Pancreas (tissue), 10 donors: ENCODE measurements around the gene TRPM3. TPM values are rescaled to one million over a fixed set of nuclear protein-coding genes. Genes with fewer than 3 reads are reported as not detected.

Experiments used
- ATAC-seq, 4 donors: fragments of 200-7000 bp; cut with Tn5 transposase; one replicate each; pipeline versions ENCODE4 v1.8.0 to v1.9.1; 2020; ENCODE audit warnings: mild to moderate bottlenecking in 4 of 4, moderate library complexity in 4 of 4
- DNase-seq, 6 donors: peaks; one replicate each; pipeline ENCODE4 v3.0.0-alpha.2; 2020
- FAIRE-seq: peaks from 2 replicates; lab custom pipeline; 2012; peaks lifted over from hg19 to GRCh38; lab: Jason Lieb, UNC
- H3K27ac ChIP-seq, 4 donors: fragments of 200-600 bp; sonication (generic); 1 replicate in 3 of 4; 2 replicates in 1 of 4; pipeline versions ENCODE4 v1.5.0 to v1.8.0; 2020
- H3K27me3 ChIP-seq, 4 donors: fragments of 200-600 bp; one replicate each; pipeline ENCODE4 v1.8.0; 2021
- H3K36me3 ChIP-seq, 3 donors: fragments of 200-600 bp; sonication (generic) in 1 of 3; one replicate each; pipeline versions ENCODE4 v1.5.0 to v1.8.0; 2020 to 2021
- H3K4me1 ChIP-seq, 3 donors: fragments of 200-600 bp; one replicate each; pipeline ENCODE4 v1.8.0; 2021
- H3K4me3 ChIP-seq, 4 donors: fragments of 200-600 bp; sonication (generic) in 2 of 4; one replicate each; pipeline versions ENCODE4 v1.5.0 to v1.8.0; 2020 to 2021
- H3K9me3 ChIP-seq, 4 donors: fragments of 200-600 bp; one replicate each; pipeline ENCODE4 v1.8.0; 2021
- CTCF ChIP-seq, 4 donors: fragments of 200-600 bp; sonication (generic) in 3 of 4; IDR thresholded peaks; one replicate each; pipeline versions ENCODE4 v1.5.0 to v1.8.0; 2021; ENCODE audit warnings: antibody characterized with exemption in 4 of 4
- WGBS, 2 donors: extraction: QIAGEN DNeasy Blood & Tissue Kit; methylation state at CpG; one replicate each; pipeline ENCODE4 v1.1.7; 2013; 5-methylcytosine and 5-hydroxymethylcytosine counted together
- intact Hi-C, 3 donors: fragments of 100-400 bp; cut with DNase I; formaldehyde crosslinking; loops; one replicate each; pipeline versions ENCODE4 v1.11.1 to v1.14.2; 2022
- polyA plus RNA-seq, 2 donors: library from polyadenylated mRNA; stranded (reverse); fragments of 200-250 nt; gene quantifications; one replicate each; pipeline ENCODE4 v1.2.3, GENCODE V29; 2013
- total RNA-seq, 6 donors: library from RNA; stranded (reverse); fragmentation: NEBNext Ultra II Directional in 4 of 6; extraction: Animal tissue kit (Norgen Biotek cat#: 25700) in 4 of 6; gene quantifications; one replicate each; pipeline versions ENCODE4 v1.2.1 to v1.2.4, GENCODE V29; 2021 to 2023
- donor health status: healthy with polysubstance abuse.
- donor health status: DM: no; HTN: no; CAD: no; lungs with moderate emphysema.
- donor health status: DM: no; HTN: no; CAD: no.
- donor health status: control.
- donor health status: control.
- donor health status: Bipolar disorder and iron deficiency.
- donor health status: DM: yes; HTN: yes; CAD: no.
- donor health status: DM: no; HTN: no; CAD: no.
- donor health status: DM: no; HTN: no; CAD: no.
- donor health status: DM: yes; HTN: yes; CAD: no.

The TRPM3 gene
- total and polyA plus RNA-seq, 8 donors: 0.22 to 1.9 (median 0.76) TPM

DNA sequence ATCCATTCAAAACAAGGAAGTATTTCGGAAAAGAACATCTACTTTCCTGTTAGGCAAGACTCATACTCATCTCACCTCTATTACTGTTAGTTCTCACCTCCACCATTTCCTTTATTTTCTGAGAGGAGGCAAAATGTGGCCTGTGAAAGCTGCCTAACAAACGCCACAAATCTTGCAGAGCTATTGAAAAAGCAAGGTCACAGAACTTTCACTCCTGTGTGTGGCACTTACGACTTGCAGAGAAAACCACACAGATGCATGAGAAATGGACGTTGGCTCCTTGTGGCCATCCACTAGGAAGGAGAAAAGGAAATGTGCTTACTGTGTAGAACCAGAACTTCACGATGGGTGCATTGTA lies 511.2 kb downstream of the TRPM3 start:
- no peak for TF ChIP-seq CTCF (IDR thresholded peaks at IDR 0.05)
- Histone ChIP-seq H3K9me3 (no peaks in the 10 kb centered on the region), H3K27ac (no peak overlapping the region), H3K27me3 (no peaks in the 10 kb centered on the region), H3K36me3 (no peaks in the 10 kb centered on the region), H3K4me3 (no peak overlapping the region), H3K4me1 (no peaks in the 10 kb centered on the region)
- no peak for FAIRE-seq
- ATAC-seq: no peak
- WGBS, 2 donors: 78 to 93% methylated on average over 5 of the region's 5 CpGs
- no peak for DNase-seq
- intact Hi-C loops: no loop called here

GRCh38 chr9:70609542-70610286 lies 511.7 kb downstream of the TRPM3 start:
- Histone ChIP-seq H3K36me3 (no peaks in the 10 kb centered on the region), H3K9me3 (no peaks in the 10 kb centered on the region), H3K4me1 (no peaks in the 10 kb centered on the region), H3K4me3 (no peak overlapping the region), H3K27me3 (no peaks in the 10 kb centered on the region), H3K27ac (no peak overlapping the region)
- TF ChIP-seq CTCF (IDR thresholded peaks at IDR 0.05): no peak
- FAIRE-seq: no peak
- peak in 3 of 4 donors; percentile 25 to 58 (median 38) for ATAC-seq
- DNase-seq: peak in 1 of 6 donors; percentile 23
- intact Hi-C loops: loop anchor here in 1 of 3 donors (10.0 kb wide), 1 partner anchor 255 kb away; no protein-coding TSS in a partner anchor
- 51 to 57% methylated on average over 6 of the region's 6 CpGs for WGBS, 2 donors

DNA sequence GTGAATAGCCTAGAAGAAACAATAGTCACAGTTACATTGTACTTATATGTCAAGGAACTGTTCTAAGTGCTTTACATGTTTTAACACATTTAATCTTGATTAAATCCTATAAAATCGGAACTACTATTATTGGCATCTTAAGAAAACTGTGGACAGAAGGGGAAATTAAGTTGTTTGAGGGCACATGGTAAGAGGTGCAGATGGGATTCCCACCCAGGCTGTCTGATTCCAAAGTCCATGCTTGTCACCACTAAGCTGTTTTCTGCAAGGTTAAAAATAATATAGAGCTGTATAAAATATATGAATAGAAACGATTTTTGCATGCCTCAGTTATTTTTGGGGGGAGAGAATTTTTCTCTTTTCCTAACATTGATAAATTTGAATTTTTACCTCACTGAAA lies 512.4 kb downstream of the TRPM3 start:
- no peak overlapping the region for H3K4me3 ChIP-seq
- H3K36me3 ChIP-seq: no peaks in the 10 kb centered on the region
- WGBS, 2 donors: 58 to 60% methylated on average over 2 of the region's 2 CpGs
- no peak for ATAC-seq
- TF ChIP-seq CTCF (IDR thresholded peaks at IDR 0.05): no peak
- H3K9me3 ChIP-seq: no peaks in the 10 kb centered on the region
- H3K27ac ChIP-seq: no peak overlapping the region
- intact Hi-C loops: loop anchor here in 1 of 3 donors (10.0 kb wide), 1 partner anchor 254 kb away; no protein-coding TSS in a partner anchor
- no peaks in the 10 kb centered on the region for H3K27me3 ChIP-seq
- no peak for DNase-seq
- no peaks in the 10 kb centered on the region for H3K4me1 ChIP-seq
- no peak for FAIRE-seq

- no peaks in the 10 kb centered on the region for H3K27me3 ChIP-seq
- ATAC-seq: peak in 2 of 4 donors; percentile 39 to 50
- peak in 1 of 6 donors; percentile 31 for DNase-seq
- no peaks in the 10 kb centered on the region for H3K4me1 ChIP-seq
- no peak overlapping the region for H3K4me3 ChIP-seq
- TF ChIP-seq CTCF (IDR thresholded peaks at IDR 0.05): no peak
- H3K9me3 ChIP-seq: no peaks in the 10 kb centered on the region
- WGBS, 2 donors: 65 to 68% methylated on average over 9 of the region's 9 CpGs
- FAIRE-seq: no peak
- H3K36me3 ChIP-seq: no peaks in the 10 kb centered on the region
- intact Hi-C loops: loop anchor here in 1 of 3 donors (10.0 kb wide), 1 partner anchor 253 kb away; no protein-coding TSS in a partner anchor
- H3K27ac ChIP-seq: no peak overlapping the region
These were observed 513.5 kb downstream of the TRPM3 start for GRCh38 chr9:70607926-70608325.

GRCh38 chr9:70607329-70607728 lies 514.1 kb downstream of the TRPM3 start:
- no peak for ATAC-seq
- Histone ChIP-seq H3K27ac (no peak overlapping the region), H3K27me3 (no peaks in the 10 kb centered on the region), H3K36me3 (no peaks in the 10 kb centered on the region), H3K9me3 (no peaks in the 10 kb centered on the region), H3K4me1 (peaks cover under 1% of the 10 kb centered on the region in 3 donors), H3K4me3 (no peak overlapping the region)
- 84 to 88% methylated on average over 5 of the region's 5 CpGs for WGBS, 2 donors
- intact Hi-C loops: loop anchor here in 1 of 3 donors (10.0 kb wide), 1 partner anchor 253 kb away; no protein-coding TSS in a partner anchor
- no peak for DNase-seq
- FAIRE-seq: no peak
- TF ChIP-seq CTCF (IDR thresholded peaks at IDR 0.05): no peak
